Measurements from ENCODE around the gene AOC2.
"Not testable (repeated sequence)": the region's sequence is repeated elsewhere in the genome, so short reads cannot be mapped to it uniquely, and the experiment has no call there.

Gene AOC2

GRCh38 chr17:42830971-42831370, 13.4 kb upstream of the AOC2 start:
- DNase-seq, result no peak

- DNase-seq, result no peak
These were observed 12.0 kb upstream of the AOC2 start for GRCh38 chr17:42832213-42832933.

- DNase-seq, result peak; percentile 33 to 98 (median 91)
These were observed 11.2 kb upstream of the AOC2 start, which contains the start of gene PSME3 for GRCh38 chr17:42832934-42833766. Gene PSME3, plus strand, starts transcription at chr17:42833397. Its CDS starts 235 bp downstream, at chr17:42833632.

GRCh38 chr17:42833767-42834422, 10.5 kb upstream of the AOC2 start:
- peak in 1 of 56 donors; percentile 30 for DNase-seq

- no peak for DNase-seq
These were observed 8.6 kb upstream of the AOC2 start for GRCh38 chr17:42835732-42836131.

- no peak for DNase-seq
These were observed 2.2 kb upstream of the AOC2 start for GRCh38 chr17:42841975-42842685.

GRCh38 chr17:42843358-42843934, 934 bp upstream of the AOC2 start:
- peak in 16 of 56 donors; percentile 1 to 45 (median 12) for DNase-seq

GRCh38 chr17:42844761-42845555, 578 bp downstream of the AOC2 start:
- no peak for DNase-seq

GRCh38 chr17:42845556-42845917, 1.2 kb downstream of the AOC2 start:
- no peak for DNase-seq

- DNase-seq, result no peak
These were observed 1.7 kb downstream of the AOC2 start for GRCh38 chr17:42845918-42846593.

- DNase-seq, result no peak
These were observed 2.4 kb downstream of the AOC2 start for GRCh38 chr17:42846594-42847280.

GRCh38 chr17:42848093-42848492, 3.7 kb downstream of the AOC2 start:
- DNase-seq, result no peak

GRCh38 chr17:42849031-42849430, 4.7 kb downstream of the AOC2 start:
- DNase-seq, result no peak

GRCh38 chr17:42849451-42850181, 5.2 kb downstream of the AOC2 start:
- DNase-seq, result no peak

- DNase-seq, result no peak
These were observed 6.6 kb downstream of the AOC2 start, which contains the start of gene AOC3 for GRCh38 chr17:42850954-42851353. Gene AOC3, plus strand, starts transcription at chr17:42851199. Its CDS starts 145 bp downstream, at chr17:42851344.

GRCh38 chr17:42851371-42852240, 7.2 kb downstream of the AOC2 start:
- DNase-seq, result not testable (repeated sequence)

- DNase-seq, result no peak
These were observed 8.0 kb downstream of the AOC2 start for GRCh38 chr17:42852351-42852750.
